Loucy (cell line): ENCODE results near the gene TRAF3IP1.
"Not testable (repeated sequence)": the region's sequence is repeated elsewhere in the genome, so short reads cannot be mapped to it uniquely, and the experiment has no call there.

Experiments used
- H2AFZ ChIP-seq: fragments of 200-600 bp; sonication (generic); 2 replicates; pipeline ENCODE4 v1.6.0; 2016; ENCODE audit warnings: antibody characterized with exemption, mild to moderate bottlenecking, low read length, moderate library complexity
- H3F3A ChIP-seq: fragments of 200-600 bp; 2 replicates; pipeline ENCODE4 v1.6.0; 2016; ENCODE audit warnings: antibody characterized with exemption, low read depth, mild to moderate bottlenecking
- H3K27me3 ChIP-seq: fragments of 200-600 bp; sonication (generic); 2 replicates; pipeline ENCODE4 v1.6.1; 2014; ENCODE audit warnings: low read length, mild to moderate bottlenecking; ENCODE audit not compliant: insufficient read depth, poor library complexity, severe bottlenecking
- H3K36me3 ChIP-seq: fragments of 200-600 bp; sonication (generic); 2 replicates; pipeline ENCODE4 v1.6.1; 2016; ENCODE audit warnings: low read length; ENCODE audit not compliant: insufficient read depth
- H3K4me1 ChIP-seq: fragments of 200-600 bp; sonication (generic); 2 replicates; pipeline ENCODE4 v1.5.1; 2014; ENCODE audit warnings: low read length, mild to moderate bottlenecking; ENCODE audit not compliant: insufficient read depth, poor library complexity, severe bottlenecking
- H3K4me2 ChIP-seq: fragments of 200-600 bp; sonication (generic); 2 replicates; pipeline ENCODE4 v1.6.0; 2014; ENCODE audit warnings: antibody characterized with exemption, low read length, low read depth, mild to moderate bottlenecking; ENCODE audit not compliant: poor library complexity, severe bottlenecking
- H3K4me3 ChIP-seq: fragments of 200-600 bp; sonication (generic); 2 replicates; pipeline ENCODE4 v1.5.1; 2014; ENCODE audit warnings: low read length, mild to moderate bottlenecking, mixed read lengths; ENCODE audit not compliant: poor library complexity, severe bottlenecking
- H3K79me2 ChIP-seq: fragments of 200-600 bp; sonication (generic); 2 replicates; pipeline ENCODE4 v1.6.1; 2014; ENCODE audit warnings: low read length; ENCODE audit not compliant: insufficient read depth
- H3K9ac ChIP-seq: fragments of 200-600 bp; sonication (generic); 2 replicates; pipeline ENCODE4 v1.6.0; 2014; ENCODE audit warnings: mild to moderate bottlenecking, low read depth, low read length, moderate library complexity; ENCODE audit not compliant: poor library complexity, severe bottlenecking
- H3K9me2 ChIP-seq: fragments of 200-600 bp; sonication (generic); replicated peaks from 2 replicates; pipeline ENCODE4 v1.6.1; 2016; ENCODE audit warnings: low read depth, low read length, mixed read lengths
- H3K9me3 ChIP-seq: fragments of 200-600 bp; sonication (generic); 2 replicates; pipeline ENCODE4 v1.6.1; 2014; ENCODE audit warnings: mild to moderate bottlenecking, antibody characterized with exemption, low read length, low read depth; ENCODE audit not compliant: insufficient read depth
- H4K20me1 ChIP-seq: fragments of 200-600 bp; sonication (generic); 2 replicates; pipeline ENCODE4 v1.6.0; 2014; ENCODE audit warnings: antibody characterized with exemption, low read length, mild to moderate bottlenecking; ENCODE audit not compliant: insufficient read depth, poor library complexity, severe bottlenecking
- EZH2phosphoT487 ChIP-seq: fragments of 200-600 bp; IDR thresholded peaks from 2 replicates; pipeline ENCODE4 v1.6.1; 2018; ENCODE audit warnings: antibody characterized with exemption, mild to moderate bottlenecking, moderate library complexity, borderline replicate concordance
- TF ChIP-seq, protein P1 (sequence below): fragments of 200-600 bp; sonication (generic); conservative IDR thresholded peaks from 2 replicates; pipeline ENCODE4 v1.5.1; 2014; ENCODE audit warnings: mild to moderate bottlenecking, antibody characterized with exemption, low read length

TRAF3IP1 gene

DNA sequence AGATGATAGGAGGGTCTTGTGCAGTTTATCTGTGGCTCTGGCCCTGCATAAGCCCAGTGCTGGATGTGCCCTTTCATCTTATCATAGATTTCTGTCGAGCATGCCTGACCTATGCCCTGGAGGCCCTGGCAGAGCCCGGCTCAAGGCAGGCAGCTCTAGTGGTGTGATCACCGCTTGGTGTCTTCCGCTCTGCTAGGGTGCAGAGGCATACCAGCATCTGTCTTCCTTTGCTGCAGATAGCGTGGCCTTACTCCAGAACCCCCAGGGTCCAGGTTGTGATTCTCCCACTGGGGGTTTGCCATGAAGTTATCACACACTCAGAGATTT lies 13.7 kb upstream of the TRAF3IP1 start:
- no peaks in the 10 kb centered on the region for H3K9me2 ChIP-seq
- no peaks in the 10 kb centered on the region for H3F3A ChIP-seq
- H3K4me1 ChIP-seq: no peaks in the 10 kb centered on the region
- no peaks in the 10 kb centered on the region for H3K36me3 ChIP-seq
- H4K20me1 ChIP-seq: no peaks in the 10 kb centered on the region
- H3K9me3 ChIP-seq: no peaks in the 10 kb centered on the region
- no peak overlapping the region for H3K9ac ChIP-seq
- no peak overlapping the region for H3K4me2 ChIP-seq
- no peak for TF ChIP-seq EZH2phosphoT487
- TF ChIP-seq, protein P1, sequence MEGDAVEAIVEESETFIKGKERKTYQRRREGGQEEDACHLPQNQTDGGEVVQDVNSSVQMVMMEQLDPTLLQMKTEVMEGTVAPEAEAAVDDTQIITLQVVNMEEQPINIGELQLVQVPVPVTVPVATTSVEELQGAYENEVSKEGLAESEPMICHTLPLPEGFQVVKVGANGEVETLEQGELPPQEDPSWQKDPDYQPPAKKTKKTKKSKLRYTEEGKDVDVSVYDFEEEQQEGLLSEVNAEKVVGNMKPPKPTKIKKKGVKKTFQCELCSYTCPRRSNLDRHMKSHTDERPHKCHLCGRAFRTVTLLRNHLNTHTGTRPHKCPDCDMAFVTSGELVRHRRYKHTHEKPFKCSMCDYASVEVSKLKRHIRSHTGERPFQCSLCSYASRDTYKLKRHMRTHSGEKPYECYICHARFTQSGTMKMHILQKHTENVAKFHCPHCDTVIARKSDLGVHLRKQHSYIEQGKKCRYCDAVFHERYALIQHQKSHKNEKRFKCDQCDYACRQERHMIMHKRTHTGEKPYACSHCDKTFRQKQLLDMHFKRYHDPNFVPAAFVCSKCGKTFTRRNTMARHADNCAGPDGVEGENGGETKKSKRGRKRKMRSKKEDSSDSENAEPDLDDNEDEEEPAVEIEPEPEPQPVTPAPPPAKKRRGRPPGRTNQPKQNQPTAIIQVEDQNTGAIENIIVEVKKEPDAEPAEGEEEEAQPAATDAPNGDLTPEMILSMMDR: no peak
- H2AFZ ChIP-seq: no peak overlapping the region
- H3K27me3 ChIP-seq: no peaks in the 10 kb centered on the region
- H3K4me3 ChIP-seq: no peak overlapping the region
- no peaks in the 10 kb centered on the region for H3K79me2 ChIP-seq

DNA sequence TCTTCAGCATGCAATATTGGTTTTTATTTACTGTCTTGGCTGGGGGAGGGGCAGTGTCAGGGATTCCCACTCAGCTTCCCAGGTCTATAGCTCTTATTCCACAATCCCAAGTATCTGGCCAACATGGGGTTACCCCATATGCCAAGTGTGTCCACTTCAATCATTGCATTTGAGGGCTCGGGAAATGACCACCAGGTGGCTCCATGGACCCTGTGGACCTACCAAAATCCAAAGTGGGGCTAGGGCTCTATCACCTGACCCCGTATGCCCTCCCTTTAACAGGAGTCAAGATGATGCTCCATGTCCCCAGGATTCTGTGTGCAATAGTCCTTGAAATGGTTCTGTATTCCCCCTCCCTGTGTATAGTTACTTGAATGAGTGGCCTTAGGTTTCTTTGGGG lies 12.1 kb upstream of the TRAF3IP1 start:
- Histone ChIP-seq H3K27me3 (no peaks in the 10 kb centered on the region), H4K20me1 (no peaks in the 10 kb centered on the region), H3K79me2 (no peaks in the 10 kb centered on the region), H3K4me2 (no peak overlapping the region), H2AFZ (no peak overlapping the region), H3K9me2 (no peaks in the 10 kb centered on the region), H3K9ac (no peak overlapping the region), H3K4me3 (no peak overlapping the region), H3F3A (no peaks in the 10 kb centered on the region), H3K4me1 (no peaks in the 10 kb centered on the region), H3K9me3 (no peaks in the 10 kb centered on the region), H3K36me3 (no peaks in the 10 kb centered on the region)
- TF ChIP-seq, protein P1: peak; percentile 56
- TF ChIP-seq EZH2phosphoT487: no peak

DNA sequence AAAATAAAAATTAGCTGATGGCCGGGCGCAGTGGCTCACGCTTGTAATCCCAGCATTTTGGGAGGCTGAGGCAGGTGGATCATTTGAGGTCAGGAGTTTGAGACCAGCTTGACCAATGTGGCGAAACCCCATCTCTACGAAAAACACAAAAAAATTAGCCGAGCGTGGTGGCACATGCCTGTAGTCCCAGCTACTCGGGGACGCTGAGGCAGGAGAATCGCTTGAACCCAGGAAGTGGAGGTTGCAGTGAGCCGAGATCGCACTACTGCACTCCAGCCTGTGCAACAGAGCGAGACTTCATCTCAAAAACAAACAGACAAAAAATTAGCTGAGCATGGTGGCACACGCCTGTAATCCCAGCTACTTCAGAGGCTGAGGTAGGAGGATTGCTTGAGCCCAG lies 9.6 kb upstream of the TRAF3IP1 start:
- H3K27me3 ChIP-seq, H3K4me2 ChIP-seq, H3K79me2 ChIP-seq, H4K20me1 ChIP-seq, H3K4me1 ChIP-seq, H3K36me3 ChIP-seq, H3K4me3 ChIP-seq, H3K9me3 ChIP-seq, H3F3A ChIP-seq, H3K9me2 ChIP-seq, H3K9ac ChIP-seq, H2AFZ ChIP-seq: not testable (repeated sequence)

DNA sequence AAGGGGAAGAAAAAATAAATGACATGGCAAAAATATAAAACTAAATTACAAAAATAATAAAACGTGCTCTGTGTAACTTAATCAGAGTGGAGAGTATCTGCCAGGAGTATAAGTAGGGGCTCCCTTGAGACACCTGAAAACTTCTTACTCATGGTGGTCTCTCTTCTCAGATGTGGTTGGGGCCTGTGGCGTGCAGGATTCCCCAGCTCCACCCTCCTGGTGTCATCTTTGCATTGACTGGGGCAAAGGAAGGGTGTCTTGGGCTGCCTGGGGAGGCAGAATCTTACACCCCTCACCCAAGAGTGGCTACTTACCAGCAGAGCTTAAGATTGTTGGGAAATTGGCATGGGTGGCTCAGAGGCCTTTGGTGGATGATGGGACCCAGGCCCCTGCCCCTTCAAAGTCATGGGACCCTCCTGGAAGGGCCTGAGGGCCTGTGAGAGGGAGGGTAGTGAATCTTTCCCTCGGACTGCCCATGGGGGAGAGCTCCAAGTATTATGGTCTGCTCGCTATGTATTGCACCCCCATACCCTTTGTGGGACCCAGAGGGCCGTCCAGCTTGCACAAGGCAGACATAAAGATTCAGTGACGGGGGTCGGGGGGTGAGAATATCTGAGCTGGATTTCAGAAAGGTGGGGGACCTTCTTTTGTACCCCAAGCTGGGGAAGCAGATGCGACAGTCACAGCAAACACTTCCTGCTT lies 6.9 kb upstream of the TRAF3IP1 start:
- H3K79me2 ChIP-seq: no peaks in the 10 kb centered on the region
- no peak overlapping the region for H3K4me3 ChIP-seq
- no peaks in the 10 kb centered on the region for H3K27me3 ChIP-seq
- H3F3A ChIP-seq: no peaks in the 10 kb centered on the region
- no peaks in the 10 kb centered on the region for H3K9me3 ChIP-seq
- H3K9me2 ChIP-seq: no peaks in the 10 kb centered on the region
- H2AFZ ChIP-seq: no peak overlapping the region
- no peak overlapping the region for H3K9ac ChIP-seq
- no peaks in the 10 kb centered on the region for H3K4me1 ChIP-seq
- H4K20me1 ChIP-seq: no peaks in the 10 kb centered on the region
- no peaks in the 10 kb centered on the region for H3K36me3 ChIP-seq
- no peak overlapping the region for H3K4me2 ChIP-seq
- TF ChIP-seq, protein P1: no peak
- TF ChIP-seq EZH2phosphoT487: no peak
